ENCODE measurements around the gene VEGFC. TPM values are rescaled to one million over a fixed set of nuclear protein-coding genes. Genes with fewer than 3 reads are reported as not detected.

The VEGFC gene
- total RNA-seq, 1 donor from 2014 or later = 13.6 TPM

GRCh38 chr4:176642472-176642871 is 150.2 kb downstream of the VEGFC start:
- Mint-ChIP-seq H3K4me3 (ENCODE audit: unreplicated experiment) (no peak overlapping the region), H3K27me3 (ENCODE audit: unreplicated experiment) (peaks cover 16% of the 10 kb centered on the region), H3K4me1 (ENCODE audit: unreplicated experiment) (peaks cover 10% of the 10 kb centered on the region), H3K9me3 (ENCODE audit: unreplicated experiment) (no peaks in the 10 kb centered on the region), H3K27ac (ENCODE audit: unreplicated experiment) (no peak overlapping the region), H3K36me3 (ENCODE audit: unreplicated experiment) (no peaks in the 10 kb centered on the region)
- no peak for DNase-seq (ENCODE audit: extremely low spot score, unreplicated experiment)
- TF ChIP-seq, protein P1, sequence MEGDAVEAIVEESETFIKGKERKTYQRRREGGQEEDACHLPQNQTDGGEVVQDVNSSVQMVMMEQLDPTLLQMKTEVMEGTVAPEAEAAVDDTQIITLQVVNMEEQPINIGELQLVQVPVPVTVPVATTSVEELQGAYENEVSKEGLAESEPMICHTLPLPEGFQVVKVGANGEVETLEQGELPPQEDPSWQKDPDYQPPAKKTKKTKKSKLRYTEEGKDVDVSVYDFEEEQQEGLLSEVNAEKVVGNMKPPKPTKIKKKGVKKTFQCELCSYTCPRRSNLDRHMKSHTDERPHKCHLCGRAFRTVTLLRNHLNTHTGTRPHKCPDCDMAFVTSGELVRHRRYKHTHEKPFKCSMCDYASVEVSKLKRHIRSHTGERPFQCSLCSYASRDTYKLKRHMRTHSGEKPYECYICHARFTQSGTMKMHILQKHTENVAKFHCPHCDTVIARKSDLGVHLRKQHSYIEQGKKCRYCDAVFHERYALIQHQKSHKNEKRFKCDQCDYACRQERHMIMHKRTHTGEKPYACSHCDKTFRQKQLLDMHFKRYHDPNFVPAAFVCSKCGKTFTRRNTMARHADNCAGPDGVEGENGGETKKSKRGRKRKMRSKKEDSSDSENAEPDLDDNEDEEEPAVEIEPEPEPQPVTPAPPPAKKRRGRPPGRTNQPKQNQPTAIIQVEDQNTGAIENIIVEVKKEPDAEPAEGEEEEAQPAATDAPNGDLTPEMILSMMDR (IDR thresholded peaks at IDR 0.05) = no peak

DNA sequence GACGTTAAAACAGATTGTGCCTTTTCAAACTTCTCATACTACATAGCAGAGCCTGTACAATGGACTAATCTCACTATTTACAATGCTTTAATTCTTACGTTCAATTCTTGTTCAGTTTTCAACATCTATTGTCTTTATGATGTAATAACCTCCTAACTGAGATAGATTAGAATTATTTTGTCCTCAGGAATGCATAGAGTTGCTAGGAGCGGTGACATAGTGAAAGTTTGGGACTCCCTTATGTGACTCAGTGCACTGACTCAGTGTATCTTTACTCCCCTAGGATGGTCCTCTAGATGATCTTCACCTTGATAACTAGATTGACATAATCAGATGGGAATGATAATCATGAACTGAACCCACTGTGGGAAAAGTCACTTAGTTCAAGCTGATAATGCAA is 151.5 kb downstream of the VEGFC start:
- H3K4me1 Mint-ChIP-seq (ENCODE audit: unreplicated experiment) = peaks cover 10% of the 10 kb centered on the region
- H3K9me3 Mint-ChIP-seq (ENCODE audit: unreplicated experiment) = no peaks in the 10 kb centered on the region

DNA sequence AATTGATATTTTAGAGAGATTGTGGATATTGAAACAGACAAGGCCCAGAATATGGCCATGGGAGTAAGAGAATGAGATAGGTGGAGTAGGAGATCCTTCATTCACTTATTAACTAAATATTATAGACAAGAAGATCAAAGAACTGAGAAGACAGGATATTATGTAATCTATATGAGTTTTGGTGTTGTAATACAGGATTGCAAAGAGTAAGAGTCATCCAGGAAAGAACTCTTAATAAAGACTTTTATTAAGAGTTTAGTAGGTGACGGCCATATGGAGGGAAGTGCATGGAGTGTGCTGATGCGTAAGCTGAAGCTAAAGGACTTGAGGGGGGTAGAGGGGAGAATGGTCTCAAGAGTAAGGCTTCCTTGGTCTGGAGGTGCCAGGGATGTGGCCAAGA is 153.7 kb downstream of the VEGFC start:
- H3K27me3 Mint-ChIP-seq (ENCODE audit: unreplicated experiment) = peaks cover 11% of the 10 kb centered on the region
- TF ChIP-seq, protein P1 (IDR thresholded peaks at IDR 0.05) = no peak
- H3K27ac Mint-ChIP-seq (ENCODE audit: unreplicated experiment) = no peak overlapping the region
- H3K4me1 Mint-ChIP-seq (ENCODE audit: unreplicated experiment) = no peaks in the 10 kb centered on the region
- no peaks in the 10 kb centered on the region for H3K9me3 Mint-ChIP-seq (ENCODE audit: unreplicated experiment)
- no peak overlapping the region for H3K4me3 Mint-ChIP-seq (ENCODE audit: unreplicated experiment)
- H3K36me3 Mint-ChIP-seq (ENCODE audit: unreplicated experiment) = no peaks in the 10 kb centered on the region
- no peak for DNase-seq (ENCODE audit: extremely low spot score, unreplicated experiment)

More for the DNA sequence above, 151.5 kb downstream of the VEGFC start:
- Mint-ChIP-seq H3K27ac (ENCODE audit: unreplicated experiment) (no peak overlapping the region), H3K36me3 (ENCODE audit: unreplicated experiment) (no peaks in the 10 kb centered on the region), H3K4me3 (ENCODE audit: unreplicated experiment) (no peak overlapping the region), H3K27me3 (ENCODE audit: unreplicated experiment) (peaks cover 15% of the 10 kb centered on the region)
- DNase-seq (ENCODE audit: extremely low spot score, unreplicated experiment) = no peak
- TF ChIP-seq, protein P1 (IDR thresholded peaks at IDR 0.05) = no peak

DNA sequence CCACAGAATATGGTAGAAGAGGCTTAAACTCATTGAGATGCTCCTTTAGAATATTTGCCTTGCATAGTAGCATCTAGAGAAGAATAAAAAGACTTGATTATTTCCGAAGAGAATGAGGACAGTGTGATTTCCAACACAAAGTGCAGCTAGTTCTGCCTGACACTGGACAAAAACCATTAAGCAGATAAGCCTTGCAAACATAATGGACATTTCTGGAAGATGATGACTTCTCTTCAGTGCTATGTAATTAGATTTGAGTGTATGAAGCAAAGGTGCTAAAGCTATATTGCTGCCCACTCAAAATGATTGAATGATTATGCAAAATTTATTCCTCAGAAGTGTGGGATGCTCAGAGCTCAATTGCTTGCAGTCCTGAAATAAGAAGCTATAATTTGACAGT is 156.4 kb downstream of the VEGFC start:
- no peak for DNase-seq (ENCODE audit: extremely low spot score, unreplicated experiment)
- Mint-ChIP-seq H3K36me3 (ENCODE audit: unreplicated experiment) (no peaks in the 10 kb centered on the region), H3K9me3 (ENCODE audit: unreplicated experiment) (no peaks in the 10 kb centered on the region), H3K4me1 (ENCODE audit: unreplicated experiment) (no peaks in the 10 kb centered on the region), H3K4me3 (ENCODE audit: unreplicated experiment) (no peak overlapping the region), H3K27me3 (ENCODE audit: unreplicated experiment) (peaks cover 9% of the 10 kb centered on the region), H3K27ac (ENCODE audit: unreplicated experiment) (no peak overlapping the region)
- TF ChIP-seq, protein P1 (IDR thresholded peaks at IDR 0.05) = no peak

DNA sequence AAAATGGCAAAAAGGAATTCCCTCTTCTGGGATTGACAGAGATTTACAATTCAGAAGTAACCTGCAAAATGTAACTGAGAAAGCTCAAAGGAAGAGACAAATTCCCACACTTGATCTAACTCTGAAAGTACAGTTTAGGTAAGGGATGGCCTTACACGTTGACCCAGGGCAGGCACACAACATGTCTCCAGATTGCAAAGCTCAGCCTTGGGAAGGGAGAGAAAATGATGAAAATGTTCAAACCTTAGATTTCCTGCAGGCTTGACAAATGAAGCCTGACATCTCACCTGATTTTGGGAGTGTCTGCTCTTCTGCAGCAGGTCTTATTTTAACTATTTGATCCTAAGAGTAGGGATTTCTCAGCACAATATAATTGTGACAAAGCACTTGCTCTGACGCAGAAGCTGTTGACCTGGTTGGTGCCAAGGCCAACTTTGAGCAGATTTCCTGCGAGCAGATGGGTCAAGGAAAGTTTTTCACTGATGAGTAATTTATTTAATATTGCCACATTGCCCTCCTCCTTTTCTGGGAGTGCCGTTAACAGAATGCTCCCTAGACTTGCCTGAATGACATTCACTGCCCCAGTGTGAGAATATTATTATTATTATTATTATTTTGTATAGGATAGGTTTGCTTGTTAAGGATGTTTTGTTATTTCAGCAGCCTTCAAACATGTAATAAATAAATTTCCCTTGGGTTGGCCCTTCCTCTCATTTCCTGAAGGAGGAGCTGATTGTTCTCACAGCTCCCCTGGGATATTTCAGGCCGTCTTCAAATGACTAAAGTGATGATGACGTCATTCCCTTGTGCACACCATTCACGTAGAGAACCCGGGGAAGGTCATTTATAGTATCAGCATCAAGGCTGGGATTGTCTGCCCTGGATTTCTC is 157.1 kb downstream of the VEGFC start:
- DNase-seq (ENCODE audit: extremely low spot score, unreplicated experiment) = no peak
- TF ChIP-seq, protein P1 (IDR thresholded peaks at IDR 0.05) = no peak
- peaks cover 3% of the 10 kb centered on the region for H3K9me3 Mint-ChIP-seq (ENCODE audit: unreplicated experiment)

More for the DNA sequence above, 157.1 kb downstream of the VEGFC start:
- no peaks in the 10 kb centered on the region for H3K36me3 Mint-ChIP-seq (ENCODE audit: unreplicated experiment)
- H3K27ac Mint-ChIP-seq (ENCODE audit: unreplicated experiment) = no peak overlapping the region
- no peak overlapping the region for H3K4me3 Mint-ChIP-seq (ENCODE audit: unreplicated experiment)
- no peaks in the 10 kb centered on the region for H3K4me1 Mint-ChIP-seq (ENCODE audit: unreplicated experiment)
- peaks cover 7% of the 10 kb centered on the region for H3K27me3 Mint-ChIP-seq (ENCODE audit: unreplicated experiment)
